ENCODE measurements around the gene CRB1.

The CRB1 gene

DNA sequence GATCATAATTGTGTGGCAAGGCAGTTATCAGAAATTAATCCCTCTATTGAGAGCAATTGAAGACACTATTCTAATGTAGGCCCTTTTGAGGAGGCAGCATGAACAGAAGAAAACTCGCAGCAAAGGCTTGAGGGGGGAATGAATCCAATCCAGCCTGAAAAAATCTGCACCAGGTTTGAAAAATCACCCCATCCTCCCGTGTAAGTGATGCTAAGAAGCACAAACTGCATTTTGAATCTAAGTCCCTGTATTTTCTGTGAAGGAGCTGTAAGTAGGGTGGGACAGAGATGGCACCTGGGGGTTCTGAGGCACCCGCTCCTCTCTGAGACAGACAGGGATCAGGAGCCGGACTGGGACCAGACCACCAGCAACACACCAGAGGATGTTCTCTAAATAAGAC, at the start of gene CRB1:
Gene CRB1, plus strand, starts transcription at position 241 of the 400 bp plus-strand sequence. CDS start 161 bp downstream, outside the sequence.
- no peak for DNase-seq

DNA sequence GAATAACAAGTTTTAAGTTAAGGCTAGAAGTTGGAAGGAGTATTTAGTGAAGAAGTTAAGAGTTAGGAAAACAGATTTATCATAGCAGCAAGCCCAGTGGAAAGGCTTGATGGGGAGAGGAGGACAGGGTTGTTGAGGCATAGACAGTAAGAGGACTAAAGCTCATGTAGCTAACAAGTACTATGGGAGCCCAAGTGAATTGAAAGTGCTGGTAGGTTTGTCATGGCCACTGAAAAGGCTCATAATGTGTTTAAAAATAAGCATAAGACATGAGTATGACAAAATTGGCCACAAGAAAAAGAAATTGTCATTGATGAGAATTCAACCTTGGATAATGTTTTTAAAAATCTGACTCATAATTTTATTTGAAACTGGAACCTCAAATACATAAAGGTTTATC, 49.2 kb upstream of the CRB1 start:
- no peak for DNase-seq

DNA sequence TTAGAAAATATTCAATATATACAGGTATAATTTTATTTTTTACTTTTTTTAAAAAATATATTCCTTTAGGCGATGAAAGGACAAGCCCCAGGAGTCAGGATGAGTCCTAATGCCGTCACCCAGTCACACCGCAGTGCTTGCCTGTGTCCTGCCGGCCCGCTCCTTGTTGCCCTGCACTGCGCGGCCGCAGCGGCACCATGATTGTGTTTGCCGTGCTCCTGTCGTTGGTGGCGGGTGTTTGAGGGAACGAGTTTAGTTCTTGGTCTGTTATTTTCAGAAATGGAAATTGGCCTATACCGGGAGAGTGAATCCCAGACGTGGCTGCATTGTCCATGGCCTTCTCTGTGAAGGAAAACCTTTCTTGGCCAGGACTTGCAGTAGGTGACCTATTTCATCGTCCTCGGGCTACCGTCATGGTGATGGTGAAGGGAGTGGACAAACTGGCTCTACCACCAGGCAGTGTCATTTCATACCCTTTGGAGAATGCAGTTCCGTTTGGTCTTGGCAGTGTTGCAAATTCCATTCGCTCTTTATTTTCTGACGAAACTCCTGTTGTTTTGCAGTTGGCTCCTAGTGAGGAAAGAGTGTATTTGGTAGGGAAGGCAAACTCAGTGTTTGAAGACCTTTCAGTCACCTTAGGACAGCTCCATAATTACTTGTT, 45.9 kb upstream of the CRB1 start:
- no peak for DNase-seq

DNA sequence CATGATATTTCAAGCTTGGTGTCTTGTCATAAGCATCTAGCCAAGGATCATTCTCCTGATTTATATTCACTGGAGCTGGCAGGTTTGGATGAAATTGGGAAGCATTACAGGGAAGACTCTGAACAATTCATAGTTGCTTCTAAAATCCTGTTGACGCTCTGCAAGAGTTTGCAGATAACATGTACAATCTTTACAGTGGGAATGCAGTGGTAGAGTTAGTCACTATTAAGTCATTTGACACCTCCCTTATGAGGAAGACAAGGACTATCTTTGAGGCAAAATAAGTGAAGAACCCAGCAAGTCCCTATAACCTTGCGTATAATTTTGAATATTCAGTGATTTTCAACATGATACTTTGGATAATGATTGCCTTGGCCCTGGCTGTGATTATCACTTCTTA, 45.3 kb upstream of the CRB1 start:
- DNase-seq: no peak

- DNase-seq: no peak
Measured at GRCh38 chr1:197224160-197224559, 43.9 kb upstream of the CRB1 start.

DNA sequence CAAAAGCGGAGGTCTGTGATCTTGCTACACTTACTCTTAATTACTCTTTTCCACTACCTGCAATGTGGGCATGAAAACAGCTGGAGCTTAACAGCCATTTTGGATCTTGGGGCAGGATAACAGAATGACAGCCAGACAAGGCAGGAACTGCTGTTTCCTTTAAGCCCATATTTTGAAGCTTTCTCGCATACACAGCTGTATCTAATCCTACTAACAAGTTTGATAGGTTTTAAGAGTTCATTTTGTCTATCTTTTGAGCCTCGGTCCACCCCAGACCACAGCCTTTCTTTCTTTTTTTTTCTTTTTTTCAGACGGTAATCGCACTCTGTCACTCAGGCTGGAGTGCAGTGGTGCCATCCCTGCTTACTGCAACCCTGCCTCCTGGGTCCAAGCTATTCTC, 42.4 kb upstream of the CRB1 start:
- no peak for DNase-seq

GRCh38 chr1:197234581-197234980, 33.5 kb upstream of the CRB1 start:
- DNase-seq: no peak

DNA sequence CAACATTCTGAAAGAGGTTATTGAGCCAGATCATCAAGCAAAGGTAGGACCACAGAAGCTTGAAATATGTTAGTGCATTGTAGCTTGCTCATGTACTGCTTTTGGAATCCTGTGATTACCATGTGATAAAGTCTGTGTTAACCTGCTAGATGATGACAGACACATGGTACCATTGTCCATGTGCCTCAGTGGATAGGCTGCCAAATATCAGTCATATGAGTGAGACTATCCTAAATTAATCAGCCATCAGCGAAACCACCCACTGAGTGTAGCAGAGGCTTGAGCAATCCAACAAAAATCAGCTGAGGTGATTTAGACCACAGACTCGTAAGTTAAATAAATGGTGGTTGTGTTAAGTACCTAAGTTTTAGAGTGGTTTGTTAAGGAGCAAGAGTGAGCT, 32.7 kb upstream of the CRB1 start:
- DNase-seq: no peak

- DNase-seq: no peak
Measured at GRCh38 chr1:197247465-197247864, 20.6 kb upstream of the CRB1 start.

DNA sequence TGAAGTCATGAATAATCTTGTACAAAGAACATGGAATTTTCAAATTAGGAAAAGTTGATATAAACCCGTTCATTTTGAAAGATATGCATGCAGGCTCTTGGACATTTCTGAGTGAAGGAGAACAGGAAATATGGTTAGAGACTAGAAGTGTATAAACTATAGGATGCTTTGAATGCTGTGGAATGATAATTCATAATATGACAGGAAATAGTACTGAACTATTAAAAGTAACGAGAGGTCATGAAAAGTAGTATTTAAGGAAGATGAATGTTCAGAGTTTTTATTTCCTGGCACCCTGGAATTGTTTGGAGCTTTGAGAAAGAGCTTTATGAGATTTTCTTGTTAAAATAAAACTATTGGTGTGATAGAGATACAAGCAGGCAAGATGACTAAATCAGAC, 18.7 kb upstream of the CRB1 start:
- no peak for DNase-seq

- DNase-seq: no peak
Measured at GRCh38 chr1:197250616-197251015, 17.4 kb upstream of the CRB1 start.

DNA sequence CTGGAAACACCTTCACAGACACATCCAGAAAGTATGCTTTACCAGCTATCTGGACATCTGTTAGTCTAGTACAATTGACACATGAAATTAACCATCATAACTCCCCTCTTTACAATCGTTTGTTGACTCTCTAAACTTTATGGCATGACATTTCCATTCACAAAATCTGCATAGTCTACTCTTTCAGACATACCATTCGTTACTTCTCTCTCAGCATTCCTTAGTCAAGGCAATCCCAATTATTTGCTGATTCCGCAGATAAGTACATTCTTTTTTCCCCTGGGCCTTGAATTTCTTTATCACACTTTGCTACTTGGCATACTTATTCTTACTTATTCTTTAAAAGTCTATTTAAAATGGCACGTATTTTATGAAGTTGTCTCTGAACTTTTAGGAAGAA, 15.1 kb upstream of the CRB1 start:
- DNase-seq: no peak

GRCh38 chr1:197254866-197255265, 13.2 kb upstream of the CRB1 start:
- no peak for DNase-seq

- DNase-seq: no peak
Measured at GRCh38 chr1:197264936-197265567, 3.0 kb upstream of the CRB1 start.

DNA sequence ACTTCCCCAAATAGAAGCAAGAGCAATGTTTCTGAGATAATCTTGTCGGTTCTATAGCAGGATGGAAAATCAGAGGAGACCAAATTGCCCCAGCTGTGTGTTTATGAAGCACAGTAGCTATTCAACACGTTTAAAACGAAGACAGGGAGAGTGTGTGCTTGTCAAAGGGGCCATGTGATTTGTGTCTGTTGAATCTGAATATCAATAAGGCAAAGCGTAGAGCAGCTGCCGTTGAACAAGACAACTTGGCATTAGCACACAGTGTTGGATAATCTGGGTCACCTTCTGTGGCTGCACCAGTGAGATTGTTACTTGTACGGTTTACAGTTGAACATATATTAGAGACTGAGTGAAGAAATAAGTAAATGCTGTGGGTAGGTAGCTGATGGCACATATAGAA, 1.0 kb downstream of the CRB1 start:
- DNase-seq: no peak

DNA sequence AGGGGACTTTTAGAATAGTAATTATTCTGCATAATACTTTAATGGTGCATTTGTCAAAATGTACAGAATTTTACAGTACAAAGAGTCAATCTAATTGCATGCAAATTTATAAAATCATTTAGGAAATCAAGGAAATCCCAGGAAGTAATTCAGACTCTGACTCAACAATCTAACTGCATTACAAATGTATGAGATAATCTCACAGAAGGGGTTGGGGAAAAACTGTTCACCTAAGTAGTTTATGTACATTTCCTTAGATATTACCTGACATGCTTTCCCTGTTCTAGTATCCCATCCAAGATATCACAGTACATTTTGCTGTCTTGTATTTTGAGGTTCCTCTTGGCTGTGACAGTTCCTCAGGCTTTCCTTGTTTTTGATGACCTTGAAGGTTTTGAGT, 4.7 kb downstream of the CRB1 start:
- no peak for DNase-seq

DNA sequence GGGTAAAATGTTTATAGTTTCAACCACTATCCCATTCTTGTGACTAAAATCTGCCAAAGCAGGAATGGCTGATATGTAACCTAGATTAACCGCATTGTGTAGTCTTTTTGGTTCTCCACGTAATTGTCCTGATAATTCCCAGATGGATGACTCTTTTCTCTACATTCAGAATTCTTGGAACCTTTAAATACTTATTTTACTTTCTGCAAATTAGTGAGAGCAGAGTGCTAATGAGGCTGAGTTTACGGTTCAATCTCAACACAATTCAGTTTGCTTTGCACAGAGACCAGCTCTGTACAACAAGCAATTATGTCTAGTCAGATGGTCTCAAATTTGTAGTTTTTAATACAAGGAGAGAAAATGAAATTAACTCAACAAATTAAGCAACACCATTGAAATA, 9.1 kb downstream of the CRB1 start:
- no peak for DNase-seq

- DNase-seq: no peak
Measured at GRCh38 chr1:197284325-197284724, 16.3 kb downstream of the CRB1 start.

GRCh38 chr1:197284966-197285365, 16.9 kb downstream of the CRB1 start:
- DNase-seq: no peak

DNA sequence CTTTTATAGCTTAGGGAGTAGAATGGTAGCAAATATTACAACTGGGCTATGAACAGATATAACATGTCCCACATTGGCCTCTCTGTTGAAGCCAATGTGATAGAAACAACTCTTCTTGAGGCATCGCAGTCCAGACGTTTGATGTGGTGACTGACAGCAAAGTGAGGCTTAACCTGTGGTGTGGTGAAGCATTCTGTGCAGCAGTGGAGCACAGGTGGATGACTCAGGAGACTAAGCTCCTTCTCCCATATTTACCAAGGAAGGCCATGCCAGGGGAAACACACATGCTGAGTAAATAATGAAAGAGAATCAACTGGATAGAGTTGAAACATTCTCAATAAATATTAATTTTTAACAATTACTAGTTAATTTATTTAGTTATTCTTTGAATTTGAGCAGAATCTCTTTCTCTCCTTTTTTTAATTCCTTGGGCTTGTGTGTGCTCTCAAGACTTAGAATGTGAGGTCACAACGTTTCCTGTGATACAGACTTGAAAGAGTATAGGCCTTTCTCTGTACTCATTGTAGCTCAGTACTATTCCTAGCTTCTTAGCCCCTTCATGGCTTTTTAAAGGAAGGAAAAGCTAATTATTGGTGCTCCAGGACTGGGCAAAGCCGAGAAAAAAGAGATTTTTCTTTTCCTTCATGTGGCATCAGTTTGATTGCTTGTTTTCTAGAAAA, 17.6 kb downstream of the CRB1 start:
- DNase-seq: no peak

GRCh38 chr1:197286634-197287033, 18.6 kb downstream of the CRB1 start:
- no peak for DNase-seq

DNA sequence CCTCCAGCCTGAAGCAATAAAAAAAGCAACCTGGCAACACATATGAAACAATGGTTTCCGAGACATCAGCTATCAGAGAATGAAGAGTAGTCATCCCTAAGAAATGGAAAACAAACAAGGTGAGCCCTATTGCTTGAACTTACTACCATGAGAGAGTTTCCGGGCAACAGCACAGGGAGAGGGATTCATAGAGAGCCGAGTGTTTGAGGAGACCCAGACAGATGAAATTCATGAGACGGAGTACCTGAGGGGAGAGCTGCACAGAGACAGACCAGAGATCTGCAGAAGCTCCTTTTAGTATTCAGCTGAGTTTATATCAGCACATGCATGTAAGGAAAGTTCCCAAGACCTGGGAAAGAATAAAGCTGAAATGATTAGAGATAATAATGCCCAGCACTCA, 19.8 kb downstream of the CRB1 start:
- DNase-seq: no peak

GRCh38 chr1:197302775-197303174, 34.7 kb downstream of the CRB1 start:
- no peak for DNase-seq

DNA sequence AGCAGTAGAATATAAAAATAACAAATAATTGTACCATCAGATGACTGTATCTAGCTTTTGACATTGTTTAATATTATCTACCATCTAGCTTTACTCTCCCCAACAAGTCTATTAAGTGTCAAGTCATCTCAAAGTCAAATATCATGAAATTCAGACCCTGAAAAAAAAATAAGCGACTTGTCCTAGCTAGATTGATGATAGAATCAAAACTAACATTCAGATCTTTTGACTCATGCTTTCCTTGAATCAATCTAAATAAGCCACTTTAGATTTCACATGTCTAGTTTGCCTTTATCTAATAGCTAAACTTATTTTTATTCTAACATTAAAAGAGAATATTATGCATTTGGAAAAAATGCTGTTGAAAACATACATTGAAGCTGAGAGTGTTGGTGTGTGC, 35.4 kb downstream of the CRB1 start:
- no peak for DNase-seq

All from CD4-positive, alpha-beta T cell treated with Interleukin-4 for 4 hours (primary cell).